K562 (cell line): ENCODE data around the gene MCOLN2. TPM values are rescaled to one million over a fixed set of nuclear protein-coding genes. Genes with fewer than 3 reads are reported as not detected.

ENCODE experiments used
- ATAC-seq: fragments of 200-7000 bp; cut with Tn5 transposase; 3 replicates; pipeline ENCODE4 v1.9.1; 2020; ENCODE audit warnings: moderate library complexity
- BruUV-seq: library from RNA; stranded (reverse); fragments of 400-500 nt; replicated peaks from 2 replicates; lab custom pipeline; 2021; lab: Mats Ljungman, UMichigan
- CTCF ChIA-PET: fragments of 300-600 bp; formaldehyde crosslinking; extraction: SDS; loops from one replicate; lab custom pipeline; 2021; ENCODE audit warnings: low intra/inter-chr PET ratio; lab: Yijun Ruan, JAX
- POLR2A ChIA-PET: fragments of 300-600, 350-650 bp; sonication (Branson Sonifier 250); formaldehyde crosslinking; extraction: SDS; loops from one replicate; lab custom pipeline; 2021; ENCODE audit warnings: antibody characterized with exemption, inconsistent platforms; lab: Yijun Ruan, JAX
- DNase-seq, 4 experiments: peaks; one replicate each; pipeline versions ENCODE4 v3.0.0 to v3.0.0-alpha.2; 2011 to 2018; ENCODE audit warnings: low spot score in 3 of 4, mixed read lengths in 3 of 4; ENCODE audit errors: extremely low read depth in 1 of 4
- FAIRE-seq: peaks from 2 replicates; lab custom pipeline; 2011; peaks lifted over from hg19 to GRCh38; lab: Jason Lieb, UNC
- H2AFZ ChIP-seq: 2 replicates; pipeline ENCODE4 v1.6.0; 2011; ENCODE audit warnings: low read depth, low read length, control low read depth, inconsistent platforms
- H3K27ac ChIP-seq: fragments of 200-600 bp; 3 replicates; pipeline ENCODE4 v1.8.0; 2011; ENCODE audit warnings: low read depth, mild to moderate bottlenecking, control low read depth, inconsistent platforms, low read length, moderate library complexity, mixed read lengths; ENCODE audit errors: extremely low read depth
- H3K27me3 ChIP-seq, 2 experiments: fragments of 300-600 bp in 1 of 2; 2 replicates in 1 of 2; 3 replicates in 1 of 2; pipeline versions ENCODE4 v1.6.0 to v1.8.0; 2011; ENCODE audit warnings: inconsistent platforms in 2 of 2, low read length in 2 of 2, mild to moderate bottlenecking in 1 of 2, mixed read lengths in 1 of 2, moderate library complexity in 1 of 2; ENCODE audit not compliant: control insufficient read depth in 2 of 2, insufficient read depth in 2 of 2
- H3K36me3 ChIP-seq: fragments of 300-600 bp; 3 replicates; pipeline ENCODE4 v1.8.0; 2011; ENCODE audit warnings: mild to moderate bottlenecking, low read length, inconsistent platforms; ENCODE audit not compliant: control insufficient read depth, insufficient read depth
- H3K4me1 ChIP-seq, 2 experiments: fragments of 200-600 bp in 1 of 2; replicated peaks in 1 of 2; 2 replicates in 1 of 2; 3 replicates in 1 of 2; pipeline versions ENCODE4 v1.5.1 to v1.8.0; 2011; ENCODE audit warnings: inconsistent platforms in 2 of 2, low read length in 2 of 2, mild to moderate bottlenecking in 1 of 2, mixed read lengths in 1 of 2, moderate library complexity in 1 of 2; ENCODE audit not compliant: control insufficient read depth in 2 of 2, insufficient read depth in 2 of 2
- H3K4me2 ChIP-seq: 2 replicates; pipeline ENCODE4 v1.6.1; 2011; ENCODE audit warnings: low read length, control low read depth, inconsistent platforms, mixed read lengths; ENCODE audit not compliant: insufficient read depth
- H3K4me3 ChIP-seq: fragments of 200-600 bp; sonication (generic), shearing (Covaris generic); 2 replicates; pipeline ENCODE4 v1.5.1; 2016; ENCODE audit warnings: control low read depth, inconsistent platforms
- H3K79me2 ChIP-seq: fragments of 200-600 bp; 3 replicates; pipeline ENCODE4 v1.8.0; 2011; ENCODE audit warnings: low read length, inconsistent platforms; ENCODE audit not compliant: control insufficient read depth, insufficient read depth
- H3K9ac ChIP-seq, 2 experiments: 2 replicates each; pipeline versions ENCODE4 v1.6.0 to v1.6.1; 2011; ENCODE audit warnings: low read depth in 2 of 2, low read length in 2 of 2, control low read depth in 1 of 2, inconsistent platforms in 1 of 2, mild to moderate bottlenecking in 1 of 2, mixed read lengths in 1 of 2; ENCODE audit not compliant: insufficient read depth in 1 of 2
- H3K9me1 ChIP-seq: one replicate; pipeline ENCODE4 v1.6.0; 2011; ENCODE audit warnings: inconsistent platforms, mild to moderate bottlenecking, low read length, moderate library complexity; ENCODE audit not compliant: control insufficient read depth, insufficient read depth
- H3K9me3 ChIP-seq: replicated peaks from 2 replicates; pipeline ENCODE4 v1.5.1; 2011; ENCODE audit warnings: low read depth, low read length, inconsistent platforms; ENCODE audit not compliant: control insufficient read depth, insufficient read depth
- H4K20me1 ChIP-seq: replicated peaks from 2 replicates; pipeline ENCODE4 v1.6.1; 2011; ENCODE audit warnings: low read length, inconsistent platforms, mixed read lengths; ENCODE audit not compliant: control insufficient read depth, insufficient read depth
- EHMT2 ChIP-seq: fragments of 450-650 bp; IDR thresholded peaks from 2 replicates; pipeline ENCODE4 v1.6.1; 2018; ENCODE audit warnings: antibody characterized with exemption
- FOXP1 ChIP-seq: sonication (generic); formaldehyde crosslinking; IDR thresholded peaks from 2 replicates; pipeline ENCODE4 v1.8.0; 2022; ENCODE audit warnings: mild to moderate bottlenecking, missing genetic modification reagents
- HMG20A ChIP-seq: fragments of 450-650 bp; formaldehyde crosslinking; conservative IDR thresholded peaks from 2 replicates; pipeline ENCODE4 v1.4.0; 2020; ENCODE audit warnings: mild to moderate bottlenecking, mixed read lengths
- MTF1 ChIP-seq: fragments of 250-450 bp; sonication (Bioruptor Pico); IDR thresholded peaks from 2 replicates; pipeline ENCODE4 v1.9.0; 2021; ENCODE audit warnings: moderate library complexity, mild to moderate bottlenecking, inconsistent platforms, borderline replicate concordance
- NCOR1 ChIP-seq: fragments of 450-650 bp; IDR thresholded peaks from 2 replicates; pipeline ENCODE4 v1.6.1; 2016; ENCODE audit warnings: mild to moderate bottlenecking, moderate library complexity
- POLR3A ChIP-seq: IDR thresholded peaks from 2 replicates; pipeline ENCODE4 v1.6.1; 2011; ENCODE audit warnings: borderline replicate concordance, mild to moderate bottlenecking, moderate library complexity; ENCODE audit not compliant: insufficient read length, insufficient read depth; ENCODE audit errors: extremely low read depth
- RB1 ChIP-seq: fragments of 450-650 bp; IDR thresholded peaks from 2 replicates; pipeline ENCODE4 v1.6.1; 2017; ENCODE audit warnings: low read depth, mild to moderate bottlenecking
- TOE1 ChIP-seq, 2 experiments: fragments of 450-650 bp in 1 of 2; sonication (generic) in 1 of 2; formaldehyde crosslinking in 1 of 2; IDR thresholded peaks; 2 replicates each; pipeline versions ENCODE4 v1.7.1 to v1.8.0; 2016 to 2022; ENCODE audit warnings: borderline replicate concordance in 2 of 2, mild to moderate bottlenecking in 2 of 2, antibody characterized with exemption in 1 of 2, inconsistent platforms in 1 of 2, low read depth in 1 of 2, missing genetic modification reagents in 1 of 2, moderate library complexity in 1 of 2
- YBX1 ChIP-seq: fragments of 450-650 bp; IDR thresholded peaks from 2 replicates; pipeline ENCODE4 v1.7.1; 2016; ENCODE audit warnings: mild to moderate bottlenecking
- ZNF57 ChIP-seq: fragments of 450-650 bp; formaldehyde crosslinking; IDR thresholded peaks from 2 replicates; pipeline ENCODE4 v1.4.0; 2020; ENCODE audit warnings: mild to moderate bottlenecking, moderate library complexity
- ZNF766 ChIP-seq: fragments of 200-800 bp; sonication (Bioruptor generic); conservative IDR thresholded peaks from 2 replicates; pipeline ENCODE4 v1.6.1; 2016; ENCODE audit warnings: missing genetic modification characterization, missing compliant biosample characterization
- WGBS: fragments of 100-300 bp; shearing (Covaris generic); methylation state at CpG from one replicate; pipeline ENCODE4 v1.1.6; 2016; ENCODE audit warnings: low coverage, mixed read lengths; ENCODE audit not compliant: insufficient coverage; ENCODE audit errors: missing lambda C conversion rate; 5-methylcytosine and 5-hydroxymethylcytosine counted together
- in situ Hi-C: fragments of 300-500 bp; cut with MboI; formaldehyde crosslinking; loops from 4 replicates; pipeline ENCODE4 v1.15.0; 2018; ENCODE audit warnings: inconsistent platforms, mixed read lengths
- intact Hi-C: fragments of 100-400 bp; cut with micrococcal nuclease; formaldehyde crosslinking; loops from 2 replicates; pipeline ENCODE4 v1.14.2; 2022
- polyA plus RNA-seq, 8 experiments: library from polyadenylated mRNA; depleted of rRNA in 4 of 8; stranded (reverse) in 5 of 8; unstranded in 3 of 8; fragments of >200 nt; fragmentation: Nextera tagmentation in 2 of 8; fragmentation: Illumina TruSeq in 1 of 8; extraction: Ambion mirVana in 2 of 8; extraction: Trizol in 1 of 8; gene quantifications; 2 replicates each; pipeline versions ENCODE4 v1.2.1 to v1.2.3, GENCODE V29; 2011 to 2014; ENCODE audit warnings: inconsistent platforms in 1 of 8, missing spikeins in 1 of 8
- total RNA-seq, 7 experiments: library from RNA; depleted of rRNA in 6 of 7; stranded (reverse); fragments of >200 nt in 6 of 7; fragmentation: Illumina TruSeq in 2 of 7; extraction: Trizol in 2 of 7; gene quantifications; 2 replicates each; pipeline versions ENCODE4 v1.2.1 to v1.2.3, GENCODE V29; 2011 to 2021; ENCODE audit warnings: low replicate concordance in 1 of 7
- TF ChIP-seq, protein P1 (sequence below), 2 experiments: IDR thresholded peaks; 2 replicates each; pipeline ENCODE4 v1.6.1; 2011; ENCODE audit warnings: borderline replicate concordance in 1 of 2, control low read depth in 1 of 2, low read depth in 1 of 2, low read length in 1 of 2, mild to moderate bottlenecking in 1 of 2, mixed read lengths in 1 of 2, moderate library complexity in 1 of 2; ENCODE audit not compliant: insufficient read depth in 1 of 2, insufficient read length in 1 of 2, poor library complexity in 1 of 2, severe bottlenecking in 1 of 2; ENCODE audit errors: extremely low read depth in 1 of 2
- TF ChIP-seq, protein P2 (sequence below): conservative IDR thresholded peaks from 2 replicates; pipeline ENCODE4 v1.6.1; 2011; ENCODE audit warnings: low read depth, mild to moderate bottlenecking, low read length; ENCODE audit not compliant: control insufficient read depth
- TF ChIP-seq, protein P3 (sequence below): fragments of 150-350 bp; IDR thresholded peaks from 2 replicates; pipeline ENCODE4 v1.6.1; 2014; ENCODE audit warnings: low read depth, mild to moderate bottlenecking, low read length, borderline replicate concordance

Gene MCOLN2
- total and polyA plus RNA-seq, 9 of the 15 experiments (the other 6 are each of a cell fraction or from before 2014, with no cell fraction given): 0.18 TPM; not detected in 8

DNA sequence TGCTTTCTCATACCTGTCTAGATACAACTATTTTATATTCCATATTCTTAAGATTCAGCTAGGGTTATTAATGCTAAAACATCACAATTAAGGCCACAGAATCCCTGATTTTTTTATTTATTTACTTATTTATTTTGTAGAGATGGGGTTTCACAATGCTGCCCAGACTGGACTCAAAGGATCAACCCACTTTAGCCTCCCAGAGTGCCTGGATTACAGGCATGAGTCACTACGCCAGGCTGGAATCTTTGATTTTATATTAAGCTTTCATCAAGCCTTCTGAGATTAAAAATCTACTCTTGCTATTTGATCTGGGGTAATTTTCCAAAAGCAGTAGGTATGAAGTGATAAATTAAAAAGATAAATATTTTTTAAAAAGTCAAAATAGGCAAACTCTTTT lies 38.9 kb downstream of the MCOLN2 start:
- H3K79me2 ChIP-seq: no peaks in the 10 kb centered on the region
- TF ChIP-seq YBX1 (no peak), FOXP1 (CRISPR knock-in tag) (no peak), HMG20A (CRISPR knock-in tag) (no peak), ZNF766 (no peak), EHMT2 (no peak), RB1 (no peak), NCOR1 (no peak), POLR3A (no peak), MTF1 (CRISPR knock-in tag) (no peak), TOE1 (IDR thresholded peaks at IDR 0.05; ENCODE audit: borderline replicate concordance) (no peak), TOE1 (CRISPR knock-in tag; IDR thresholded peaks at IDR 0.05; ENCODE audit: borderline replicate concordance, low read depth) (no peak), ZNF57 (CRISPR knock-in tag) (no peak)
- TF ChIP-seq, protein P1, sequence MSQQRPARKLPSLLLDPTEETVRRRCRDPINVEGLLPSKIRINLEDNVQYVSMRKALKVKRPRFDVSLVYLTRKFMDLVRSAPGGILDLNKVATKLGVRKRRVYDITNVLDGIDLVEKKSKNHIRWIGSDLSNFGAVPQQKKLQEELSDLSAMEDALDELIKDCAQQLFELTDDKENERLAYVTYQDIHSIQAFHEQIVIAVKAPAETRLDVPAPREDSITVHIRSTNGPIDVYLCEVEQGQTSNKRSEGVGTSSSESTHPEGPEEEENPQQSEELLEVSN (IDR thresholded peaks at IDR 0.05; ENCODE audit: borderline replicate concordance in 1 of 2, extremely low read depth in 1 of 2, insufficient read depth in 1 of 2, insufficient read length in 1 of 2, low read depth in 1 of 2, low read length in 1 of 2, poor library complexity in 1 of 2, severe bottlenecking in 1 of 2): no peak
- TF ChIP-seq, protein P2, sequence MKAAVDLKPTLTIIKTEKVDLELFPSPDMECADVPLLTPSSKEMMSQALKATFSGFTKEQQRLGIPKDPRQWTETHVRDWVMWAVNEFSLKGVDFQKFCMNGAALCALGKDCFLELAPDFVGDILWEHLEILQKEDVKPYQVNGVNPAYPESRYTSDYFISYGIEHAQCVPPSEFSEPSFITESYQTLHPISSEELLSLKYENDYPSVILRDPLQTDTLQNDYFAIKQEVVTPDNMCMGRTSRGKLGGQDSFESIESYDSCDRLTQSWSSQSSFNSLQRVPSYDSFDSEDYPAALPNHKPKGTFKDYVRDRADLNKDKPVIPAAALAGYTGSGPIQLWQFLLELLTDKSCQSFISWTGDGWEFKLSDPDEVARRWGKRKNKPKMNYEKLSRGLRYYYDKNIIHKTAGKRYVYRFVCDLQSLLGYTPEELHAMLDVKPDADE: no peak
- TF ChIP-seq, protein P3, sequence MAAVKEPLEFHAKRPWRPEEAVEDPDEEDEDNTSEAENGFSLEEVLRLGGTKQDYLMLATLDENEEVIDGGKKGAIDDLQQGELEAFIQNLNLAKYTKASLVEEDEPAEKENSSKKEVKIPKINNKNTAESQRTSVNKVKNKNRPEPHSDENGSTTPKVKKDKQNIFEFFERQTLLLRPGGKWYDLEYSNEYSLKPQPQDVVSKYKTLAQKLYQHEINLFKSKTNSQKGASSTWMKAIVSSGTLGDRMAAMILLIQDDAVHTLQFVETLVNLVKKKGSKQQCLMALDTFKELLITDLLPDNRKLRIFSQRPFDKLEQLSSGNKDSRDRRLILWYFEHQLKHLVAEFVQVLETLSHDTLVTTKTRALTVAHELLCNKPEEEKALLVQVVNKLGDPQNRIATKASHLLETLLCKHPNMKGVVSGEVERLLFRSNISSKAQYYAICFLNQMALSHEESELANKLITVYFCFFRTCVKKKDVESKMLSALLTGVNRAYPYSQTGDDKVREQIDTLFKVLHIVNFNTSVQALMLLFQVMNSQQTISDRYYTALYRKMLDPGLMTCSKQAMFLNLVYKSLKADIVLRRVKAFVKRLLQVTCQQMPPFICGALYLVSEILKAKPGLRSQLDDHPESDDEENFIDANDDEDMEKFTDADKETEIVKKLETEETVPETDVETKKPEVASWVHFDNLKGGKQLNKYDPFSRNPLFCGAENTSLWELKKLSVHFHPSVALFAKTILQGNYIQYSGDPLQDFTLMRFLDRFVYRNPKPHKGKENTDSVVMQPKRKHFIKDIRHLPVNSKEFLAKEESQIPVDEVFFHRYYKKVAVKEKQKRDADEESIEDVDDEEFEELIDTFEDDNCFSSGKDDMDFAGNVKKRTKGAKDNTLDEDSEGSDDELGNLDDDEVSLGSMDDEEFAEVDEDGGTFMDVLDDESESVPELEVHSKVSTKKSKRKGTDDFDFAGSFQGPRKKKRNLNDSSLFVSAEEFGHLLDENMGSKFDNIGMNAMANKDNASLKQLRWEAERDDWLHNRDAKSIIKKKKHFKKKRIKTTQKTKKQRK: no peak
- ChIA-PET CTCF (no interaction called here), POLR2A (interaction anchor here (0.8 kb wide), 2 partner anchors 19 to 86 kb away, joined by 3 read pairs; no protein-coding TSS in a partner anchor)
- H3K9me1 ChIP-seq: no peaks in the 10 kb centered on the region
- H3K27ac ChIP-seq: no peak overlapping the region
- BruUV-seq: no TSS peak
- FAIRE-seq (no peak), ATAC-seq (no peak), DNase-seq (no peak)
- H3K36me3 ChIP-seq: no peaks in the 10 kb centered on the region
- peaks cover 0 to 1% of the 10 kb centered on the region in 2 experiments; a peak in 2 of 5 replicates for H3K27me3 ChIP-seq
- no peak overlapping the region for H3K4me3 ChIP-seq
- in situ Hi-C loops: no loop called here
- H4K20me1 ChIP-seq: no peaks in the 10 kb centered on the region
- 5% methylated on average over 1 of the region's 1 CpG for WGBS
- no peak overlapping the region for H3K4me2 ChIP-seq
- no peak overlapping the region for H2AFZ ChIP-seq
- no peak overlapping the region for H3K9ac ChIP-seq
- intact Hi-C loops: no loop called here
- H3K9me3 ChIP-seq: no peaks in the 10 kb centered on the region
- H3K4me1 ChIP-seq: no peaks in the 10 kb centered on the region
